ENCODE results near the gene NKIRAS2. TPM values are rescaled to one million over a fixed set of nuclear protein-coding genes. Genes with fewer than 3 reads are reported as not detected.
"Not testable (repeated sequence)": the region's sequence is repeated elsewhere in the genome, so short reads cannot be mapped to it uniquely, and the experiment has no call there.

Gene NKIRAS2
- total RNA-seq, 2 donors from 2014 or later: 12.0 to 14.9 TPM

- Mint-ChIP-seq H3K9me3 (no peaks in the 10 kb centered on the region), H3K4me3 (no peak overlapping the region), H3K4me1 (peaks cover 22% of the 10 kb centered on the region), H3K27me3 (no peaks in the 10 kb centered on the region), H3K27ac (peak overlapping the region; percentile 71), H3K36me3 (ENCODE audit: low read depth) (peaks cover 47% of the 10 kb centered on the region)
- no peak for ATAC-seq (replicated peaks)
Measured at GRCh38 chr17:42010898-42011516, 8.9 kb upstream of the NKIRAS2 start.

- Mint-ChIP-seq H3K4me1 (peaks cover 24% of the 10 kb centered on the region), H3K27ac (peak overlapping the region; percentile 16), H3K36me3 (ENCODE audit: low read depth) (peaks cover 53% of the 10 kb centered on the region)
- not testable (repeated sequence) for ATAC-seq (replicated peaks); H3K4me3 Mint-ChIP-seq; H3K9me3 Mint-ChIP-seq; H3K27me3 Mint-ChIP-seq
Measured at GRCh38 chr17:42012363-42012762, 7.5 kb upstream of the NKIRAS2 start.

GRCh38 chr17:42013740-42014139 is 6.2 kb upstream of the NKIRAS2 start:
- not testable (repeated sequence) for H3K9me3 Mint-ChIP-seq
- peaks cover 34% of the 10 kb centered on the region for H3K4me1 Mint-ChIP-seq

GRCh38 chr17:42016411-42016831 is 3.5 kb upstream of the NKIRAS2 start:
- Mint-ChIP-seq H3K4me1 (peaks cover 39% of the 10 kb centered on the region), H3K27me3 (no peaks in the 10 kb centered on the region), H3K36me3 (ENCODE audit: low read depth) (peaks cover 45% of the 10 kb centered on the region), H3K4me3 (peak overlapping the region; percentile 94), H3K27ac (peak overlapping the region; percentile 97), H3K9me3 (no peaks in the 10 kb centered on the region)
- ATAC-seq (replicated peaks): no peak

More at GRCh38 chr17:42013740-42014139, 6.2 kb upstream of the NKIRAS2 start:
- not testable (repeated sequence) for H3K27me3 Mint-ChIP-seq; H3K4me3 Mint-ChIP-seq; ATAC-seq (replicated peaks)
- peak overlapping the region; percentile 61 for H3K27ac Mint-ChIP-seq
- H3K36me3 Mint-ChIP-seq (ENCODE audit: low read depth): peaks cover 53% of the 10 kb centered on the region

GRCh38 chr17:42016941-42017865 is 2.7 kb upstream of the NKIRAS2 start, which contains the start of gene DNAJC7:
Gene DNAJC7, minus strand, starts transcription at chr17:42017439. Its CDS starts 23 bp downstream, at chr17:42017416.
- peaks cover 37% of the 10 kb centered on the region for H3K4me1 Mint-ChIP-seq
- H3K27ac Mint-ChIP-seq: peak within 1 kb of the TSS; percentile 97
- peak; percentile 88 for ATAC-seq (replicated peaks)

GRCh38 chr17:42017866-42018200 is 2.1 kb upstream of the NKIRAS2 start:
- Mint-ChIP-seq H3K4me3 (peak overlapping the region; percentile 94), H3K36me3 (ENCODE audit: low read depth) (peaks cover 52% of the 10 kb centered on the region), H3K27ac (peak overlapping the region; percentile 97), H3K9me3 (no peaks in the 10 kb centered on the region), H3K4me1 (peaks cover 39% of the 10 kb centered on the region), H3K27me3 (no peaks in the 10 kb centered on the region)
- ATAC-seq (replicated peaks): peak; percentile 13

More at GRCh38 chr17:42016941-42017865, 2.7 kb upstream of the NKIRAS2 start, which contains the start of gene DNAJC7:
- Mint-ChIP-seq H3K4me3 (peak within 1 kb of the TSS; percentile 94), H3K36me3 (ENCODE audit: low read depth) (peaks cover 50% of the 10 kb centered on the region), H3K27me3 (no peaks in the 10 kb centered on the region), H3K9me3 (no peaks in the 10 kb centered on the region)

- Mint-ChIP-seq H3K4me1 (peaks cover 36% of the 10 kb centered on the region), H3K36me3 (ENCODE audit: low read depth) (peaks cover 48% of the 10 kb centered on the region), H3K9me3 (no peaks in the 10 kb centered on the region), H3K27me3 (no peaks in the 10 kb centered on the region), H3K27ac (peak overlapping the region; percentile 97), H3K4me3 (peak overlapping the region; percentile 94)
- no peak for ATAC-seq (replicated peaks)
Measured at GRCh38 chr17:42018339-42018738, 1.6 kb upstream of the NKIRAS2 start.

GRCh38 chr17:42018988-42019387 is 902 bp upstream of the NKIRAS2 start:
- Mint-ChIP-seq H3K4me1 (peaks cover 34% of the 10 kb centered on the region), H3K9me3 (no peaks in the 10 kb centered on the region), H3K27me3 (no peaks in the 10 kb centered on the region), H3K4me3 (peak overlapping the region; percentile 94), H3K36me3 (ENCODE audit: low read depth) (peaks cover 42% of the 10 kb centered on the region), H3K27ac (no peak overlapping the region)
- no peak for ATAC-seq (replicated peaks)

- peak overlapping the region; percentile 95 for H3K27ac Mint-ChIP-seq
- not testable (repeated sequence) for ATAC-seq (replicated peaks); H3K27me3 Mint-ChIP-seq; H3K9me3 Mint-ChIP-seq
- H3K4me3 Mint-ChIP-seq: peak overlapping the region; percentile 94
- H3K36me3 Mint-ChIP-seq (ENCODE audit: low read depth): peaks cover 43% of the 10 kb centered on the region
- peaks cover 39% of the 10 kb centered on the region for H3K4me1 Mint-ChIP-seq
Measured at GRCh38 chr17:42020845-42021244, 955 bp downstream of the NKIRAS2 start.

GRCh38 chr17:42023524-42024349 is 3.8 kb downstream of the NKIRAS2 start:
- H3K27ac Mint-ChIP-seq: no peak overlapping the region
- peaks cover 25% of the 10 kb centered on the region for H3K4me1 Mint-ChIP-seq
- peaks cover 27% of the 10 kb centered on the region for H3K36me3 Mint-ChIP-seq (ENCODE audit: low read depth)
- H3K9me3 Mint-ChIP-seq: no peaks in the 10 kb centered on the region
- no peak overlapping the region for H3K4me3 Mint-ChIP-seq
- H3K27me3 Mint-ChIP-seq: peaks cover 3% of the 10 kb centered on the region
- ATAC-seq (replicated peaks): no peak

- H3K4me1 Mint-ChIP-seq: peaks cover 16% of the 10 kb centered on the region
- H3K27ac Mint-ChIP-seq: peak overlapping the region; percentile 73
- ATAC-seq (replicated peaks): peak; percentile 18
- peaks cover 5% of the 10 kb centered on the region for H3K27me3 Mint-ChIP-seq
- H3K9me3 Mint-ChIP-seq: no peaks in the 10 kb centered on the region
- H3K36me3 Mint-ChIP-seq (ENCODE audit: low read depth): peaks cover 27% of the 10 kb centered on the region
- H3K4me3 Mint-ChIP-seq: peak overlapping the region; percentile 25
Measured at GRCh38 chr17:42025191-42025579, 5.3 kb downstream of the NKIRAS2 start.

- peaks cover 5% of the 10 kb centered on the region for H3K27me3 Mint-ChIP-seq
- ATAC-seq (replicated peaks): no peak
- peaks cover 27% of the 10 kb centered on the region for H3K36me3 Mint-ChIP-seq (ENCODE audit: low read depth)
- H3K4me3 Mint-ChIP-seq: no peak overlapping the region
- no peaks in the 10 kb centered on the region for H3K9me3 Mint-ChIP-seq
- H3K27ac Mint-ChIP-seq: no peak overlapping the region
- peaks cover 16% of the 10 kb centered on the region for H3K4me1 Mint-ChIP-seq
Measured at GRCh38 chr17:42025936-42026335, 6.0 kb downstream of the NKIRAS2 start.

- Mint-ChIP-seq H3K36me3 (ENCODE audit: low read depth) (peaks cover 17% of the 10 kb centered on the region), H3K27me3 (peaks cover 5% of the 10 kb centered on the region), H3K9me3 (no peaks in the 10 kb centered on the region), H3K4me1 (peaks cover 10% of the 10 kb centered on the region), H3K4me3 (no peak overlapping the region), H3K27ac (no peak overlapping the region)
- no peak for ATAC-seq (replicated peaks)
Measured at GRCh38 chr17:42026857-42027589, 7.1 kb downstream of the NKIRAS2 start.

- ATAC-seq (replicated peaks): no peak
- H3K36me3 Mint-ChIP-seq (ENCODE audit: low read depth): peaks cover 12% of the 10 kb centered on the region
- no peak overlapping the region for H3K4me3 Mint-ChIP-seq
- peaks cover 5% of the 10 kb centered on the region for H3K27me3 Mint-ChIP-seq
- no peak overlapping the region for H3K27ac Mint-ChIP-seq
- H3K9me3 Mint-ChIP-seq: no peaks in the 10 kb centered on the region
- H3K4me1 Mint-ChIP-seq: peaks cover 6% of the 10 kb centered on the region
Measured at GRCh38 chr17:42027590-42027889, 7.7 kb downstream of the NKIRAS2 start.

Measured in activated T-helper 17 cell treated with anti-CD3 and anti-CD28 coated beads, Interleukin-2, amount 50 U/mL, for 72 hours (primary cell).